BE2C (cell line): ENCODE data around the gene DLG3.

Experiments
- DNase-seq: peaks from one replicate; pipeline ENCODE4 v3.0.0-alpha.2; 2020
- H3K27me3 ChIP-seq: fragments of 250-450 bp; sonication (Bioruptor Pico); 2 replicates; pipeline ENCODE4 v1.5.1; 2020; ENCODE audit warnings: mild to moderate bottlenecking
- H3K36me3 ChIP-seq: fragments of 250-450 bp; sonication (Bioruptor Pico); 2 replicates; pipeline ENCODE4 v1.5.1; 2020; ENCODE audit warnings: mild to moderate bottlenecking
- H3K4me1 ChIP-seq: fragments of 250-450 bp; sonication (Bioruptor Pico); 2 replicates; pipeline ENCODE4 v1.5.1; 2020
- H3K4me3 ChIP-seq: 2 replicates; pipeline ENCODE4 v1.5.1; 2011; ENCODE audit warnings: low read depth, low read length
- H3K9me3 ChIP-seq: fragments of 250-450 bp; sonication (Bioruptor Pico); 2 replicates; pipeline ENCODE4 v1.5.1; 2020
- TF ChIP-seq, protein P1 (sequence below): IDR thresholded peaks from 2 replicates; pipeline ENCODE4 v1.5.1; 2012; ENCODE audit warnings: mild to moderate bottlenecking, low read depth, low read length

The DLG3 gene

DNA sequence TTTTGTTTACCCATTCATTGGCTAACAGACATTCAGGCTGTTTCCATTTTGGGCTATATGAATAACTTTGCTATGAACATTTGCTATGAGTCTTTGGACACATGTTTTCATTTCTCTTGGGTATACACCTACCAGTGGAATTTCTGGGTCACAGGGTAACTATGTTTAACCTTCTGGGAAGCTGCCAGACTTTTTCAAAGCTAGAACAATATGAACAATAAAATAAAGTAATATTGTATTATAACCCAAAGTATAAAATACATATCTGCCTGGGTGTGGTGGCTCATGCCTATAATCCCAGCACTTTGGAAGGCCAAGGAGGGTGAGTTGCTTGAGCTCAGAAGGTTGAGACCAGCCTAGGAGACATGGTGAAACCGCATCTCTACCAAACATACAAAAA, 90.6 kb downstream of the DLG3 start:
- Histone ChIP-seq H3K27me3 (no peaks in the 10 kb centered on the region), H3K9me3 (no peaks in the 10 kb centered on the region), H3K4me3 (no peak overlapping the region), H3K36me3 (no peaks in the 10 kb centered on the region), H3K4me1 (no peaks in the 10 kb centered on the region)
- TF ChIP-seq, protein P1, sequence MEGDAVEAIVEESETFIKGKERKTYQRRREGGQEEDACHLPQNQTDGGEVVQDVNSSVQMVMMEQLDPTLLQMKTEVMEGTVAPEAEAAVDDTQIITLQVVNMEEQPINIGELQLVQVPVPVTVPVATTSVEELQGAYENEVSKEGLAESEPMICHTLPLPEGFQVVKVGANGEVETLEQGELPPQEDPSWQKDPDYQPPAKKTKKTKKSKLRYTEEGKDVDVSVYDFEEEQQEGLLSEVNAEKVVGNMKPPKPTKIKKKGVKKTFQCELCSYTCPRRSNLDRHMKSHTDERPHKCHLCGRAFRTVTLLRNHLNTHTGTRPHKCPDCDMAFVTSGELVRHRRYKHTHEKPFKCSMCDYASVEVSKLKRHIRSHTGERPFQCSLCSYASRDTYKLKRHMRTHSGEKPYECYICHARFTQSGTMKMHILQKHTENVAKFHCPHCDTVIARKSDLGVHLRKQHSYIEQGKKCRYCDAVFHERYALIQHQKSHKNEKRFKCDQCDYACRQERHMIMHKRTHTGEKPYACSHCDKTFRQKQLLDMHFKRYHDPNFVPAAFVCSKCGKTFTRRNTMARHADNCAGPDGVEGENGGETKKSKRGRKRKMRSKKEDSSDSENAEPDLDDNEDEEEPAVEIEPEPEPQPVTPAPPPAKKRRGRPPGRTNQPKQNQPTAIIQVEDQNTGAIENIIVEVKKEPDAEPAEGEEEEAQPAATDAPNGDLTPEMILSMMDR, result no peak
- no peak for DNase-seq

DNA sequence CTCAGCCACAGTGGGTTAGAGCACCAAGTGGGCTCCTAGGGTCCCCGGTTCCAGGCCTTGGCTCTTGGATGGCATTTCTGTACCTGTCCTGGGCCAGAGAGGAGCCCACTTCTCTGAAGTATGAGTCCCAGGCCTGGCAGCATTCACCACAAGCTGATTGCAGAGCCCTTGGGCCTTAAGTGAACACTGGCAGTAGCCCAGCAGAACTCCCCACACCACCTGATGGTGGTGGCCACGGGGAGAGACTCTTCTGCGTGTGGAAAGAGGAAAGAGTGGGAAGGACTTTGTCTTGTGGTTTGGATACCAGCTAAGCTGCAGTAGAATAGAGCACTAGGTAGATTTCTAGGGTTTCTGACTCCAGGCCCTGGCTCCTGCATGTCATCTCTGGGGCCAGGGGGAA, 104.8 kb downstream of the DLG3 start:
- Histone ChIP-seq H3K36me3 (no peaks in the 10 kb centered on the region), H3K9me3 (no peaks in the 10 kb centered on the region), H3K27me3 (no peaks in the 10 kb centered on the region), H3K4me3 (no peak overlapping the region), H3K4me1 (no peaks in the 10 kb centered on the region)
- no peak for DNase-seq
- TF ChIP-seq, protein P1, result no peak

DNA sequence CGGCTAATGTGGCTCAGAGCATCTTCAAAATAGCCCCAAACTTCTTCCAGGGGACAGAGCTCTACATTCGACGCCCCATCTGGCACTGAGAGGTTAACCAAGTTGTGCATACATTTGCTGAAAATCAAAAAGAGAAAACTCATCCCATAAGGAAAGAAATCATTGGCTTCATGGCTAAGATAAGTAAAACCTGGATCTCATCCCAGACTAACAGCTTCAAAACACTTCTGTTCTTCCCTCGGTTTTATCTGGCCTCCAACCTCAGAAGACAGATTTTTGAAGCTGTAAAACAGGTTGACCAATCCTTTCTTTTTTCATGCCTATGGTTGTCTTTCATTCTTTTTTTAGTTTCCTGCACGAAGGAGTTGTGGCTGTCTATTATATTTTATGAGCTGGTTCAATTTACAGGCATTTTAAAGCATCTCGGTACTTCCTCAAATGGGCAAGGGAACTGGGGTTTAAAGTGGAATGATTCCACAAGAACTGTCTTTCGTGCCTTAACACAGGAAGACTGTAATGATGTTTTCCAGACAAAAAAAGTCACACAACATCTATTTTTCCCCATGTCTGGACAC, 107.6 kb downstream of the DLG3 start:
- no peaks in the 10 kb centered on the region for H3K9me3 ChIP-seq
- H3K36me3 ChIP-seq, result no peaks in the 10 kb centered on the region
- H3K4me1 ChIP-seq, result no peaks in the 10 kb centered on the region
- DNase-seq, result no peak
- TF ChIP-seq, protein P1, result no peak
- H3K4me3 ChIP-seq, result no peak overlapping the region
- H3K27me3 ChIP-seq, result no peaks in the 10 kb centered on the region

DNA sequence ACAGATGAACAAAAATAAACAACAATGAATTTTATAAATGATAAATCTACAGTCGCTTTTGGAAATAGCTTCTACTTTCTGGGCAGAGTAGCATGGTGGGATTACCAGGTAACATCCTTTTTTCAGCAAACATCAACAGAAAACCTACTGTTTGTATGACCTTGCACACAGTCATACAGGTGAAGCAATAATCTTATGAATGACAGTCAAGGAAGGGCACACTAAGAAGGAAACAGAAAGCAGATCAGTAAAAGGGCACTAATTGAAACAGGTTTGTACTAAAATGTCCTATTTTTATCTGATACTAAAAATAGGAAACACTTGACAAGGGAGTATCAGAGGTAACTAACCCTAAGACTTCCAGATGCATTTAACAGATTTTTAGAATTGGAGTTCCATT, 108.9 kb downstream of the DLG3 start:
- DNase-seq, result no peak
- TF ChIP-seq, protein P1, result no peak
- Histone ChIP-seq H3K9me3 (no peaks in the 10 kb centered on the region), H3K27me3 (no peaks in the 10 kb centered on the region), H3K4me3 (no peak overlapping the region), H3K4me1 (no peaks in the 10 kb centered on the region), H3K36me3 (no peaks in the 10 kb centered on the region)

GRCh38 chrX:70554081-70554480, 109.4 kb downstream of the DLG3 start:
- DNase-seq, result no peak
- H3K4me3 ChIP-seq, result no peak overlapping the region
- H3K36me3 ChIP-seq, result no peaks in the 10 kb centered on the region
- H3K27me3 ChIP-seq, result no peaks in the 10 kb centered on the region
- no peaks in the 10 kb centered on the region for H3K4me1 ChIP-seq
- no peaks in the 10 kb centered on the region for H3K9me3 ChIP-seq
- TF ChIP-seq, protein P1, result no peak

GRCh38 chrX:70554523-70554922, 109.9 kb downstream of the DLG3 start:
- no peak overlapping the region for H3K4me3 ChIP-seq
- no peaks in the 10 kb centered on the region for H3K27me3 ChIP-seq
- TF ChIP-seq, protein P1, result no peak
- DNase-seq, result no peak
- H3K4me1 ChIP-seq, result no peaks in the 10 kb centered on the region
- no peaks in the 10 kb centered on the region for H3K36me3 ChIP-seq
- no peaks in the 10 kb centered on the region for H3K9me3 ChIP-seq
